ENCODE results near the gene KLK14. TPM values are rescaled to one million over a fixed set of nuclear protein-coding genes. Genes with fewer than 3 reads are reported as not detected.

Gene KLK14
- total and polyA plus RNA-seq, 8 donors: 0.20 to 0.77 (median 0.32) TPM; not detected in 3

GRCh38 chr19:51127032-51127431 is 44.3 kb upstream of the KLK14 start:
- H3K4me3 ChIP-seq: peak overlapping the region in 1 of 4 donors; percentile 7
- WGBS, 2 donors: 48 to 57% methylated on average over 6 of the region's 6 CpGs
- intact Hi-C loops (cut with DNase I): no loop called here
- DNase-seq (peak in 1 of 6 donors; percentile 30), FAIRE-seq (no peak), ATAC-seq (no peak)
- H3K36me3 ChIP-seq: no peaks in the 10 kb centered on the region
- H3K4me1 ChIP-seq: no peaks in the 10 kb centered on the region
- H3K27me3 ChIP-seq: no peaks in the 10 kb centered on the region
- no peaks in the 10 kb centered on the region for H3K9me3 ChIP-seq
- H3K27ac ChIP-seq: no peak overlapping the region
- TF ChIP-seq, protein P1, sequence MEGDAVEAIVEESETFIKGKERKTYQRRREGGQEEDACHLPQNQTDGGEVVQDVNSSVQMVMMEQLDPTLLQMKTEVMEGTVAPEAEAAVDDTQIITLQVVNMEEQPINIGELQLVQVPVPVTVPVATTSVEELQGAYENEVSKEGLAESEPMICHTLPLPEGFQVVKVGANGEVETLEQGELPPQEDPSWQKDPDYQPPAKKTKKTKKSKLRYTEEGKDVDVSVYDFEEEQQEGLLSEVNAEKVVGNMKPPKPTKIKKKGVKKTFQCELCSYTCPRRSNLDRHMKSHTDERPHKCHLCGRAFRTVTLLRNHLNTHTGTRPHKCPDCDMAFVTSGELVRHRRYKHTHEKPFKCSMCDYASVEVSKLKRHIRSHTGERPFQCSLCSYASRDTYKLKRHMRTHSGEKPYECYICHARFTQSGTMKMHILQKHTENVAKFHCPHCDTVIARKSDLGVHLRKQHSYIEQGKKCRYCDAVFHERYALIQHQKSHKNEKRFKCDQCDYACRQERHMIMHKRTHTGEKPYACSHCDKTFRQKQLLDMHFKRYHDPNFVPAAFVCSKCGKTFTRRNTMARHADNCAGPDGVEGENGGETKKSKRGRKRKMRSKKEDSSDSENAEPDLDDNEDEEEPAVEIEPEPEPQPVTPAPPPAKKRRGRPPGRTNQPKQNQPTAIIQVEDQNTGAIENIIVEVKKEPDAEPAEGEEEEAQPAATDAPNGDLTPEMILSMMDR (IDR thresholded peaks at IDR 0.05): no peak

DNA sequence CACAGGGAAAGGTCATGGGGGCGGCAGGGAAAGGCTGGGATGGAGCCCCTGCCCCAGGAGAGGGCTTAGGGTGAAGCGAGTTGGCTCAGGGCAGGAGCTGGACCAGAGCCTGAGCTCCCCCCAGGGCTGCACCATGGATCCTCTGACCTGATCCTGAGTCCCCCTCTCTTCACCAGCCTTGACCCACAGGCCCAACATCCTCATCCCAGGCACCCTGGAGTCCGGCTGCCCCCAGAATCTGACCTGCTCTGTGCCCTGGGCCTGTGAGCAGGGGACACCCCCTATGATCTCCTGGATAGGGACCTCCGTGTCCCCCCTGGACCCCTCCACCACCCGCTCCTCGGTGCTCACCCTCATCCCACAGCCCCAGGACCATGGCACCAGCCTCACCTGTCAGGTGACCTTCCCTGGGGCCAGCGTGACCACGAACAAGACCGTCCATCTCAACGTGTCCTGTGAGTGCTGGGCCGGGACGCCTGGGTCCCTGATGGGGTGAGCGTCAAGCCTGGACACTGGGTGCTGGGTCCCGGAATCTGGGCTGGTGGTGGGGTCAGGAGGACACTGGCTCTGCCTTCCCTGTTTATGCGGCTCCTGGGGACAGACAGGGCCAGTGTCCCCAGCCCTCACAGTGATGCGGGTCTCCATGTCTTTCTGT is 42.9 kb upstream of the KLK14 start:
- no peak for DNase-seq
- TF ChIP-seq, protein P1 (IDR thresholded peaks at IDR 0.05): no peak
- intact Hi-C loops (cut with DNase I): no loop called here
- peak overlapping the region in 1 of 4 donors; percentile 13 for H3K4me3 ChIP-seq
- WGBS, 2 donors: 60 to 79% methylated on average over 15 to 16 of the region's 16 CpGs
- peak overlapping the region in 1 of 4 donors; percentile 39 for H3K27ac ChIP-seq
- H3K4me1 ChIP-seq: no peaks in the 10 kb centered on the region
- FAIRE-seq: no peak
- no peaks in the 10 kb centered on the region for H3K9me3 ChIP-seq
- no peak for ATAC-seq
- H3K36me3 ChIP-seq: no peaks in the 10 kb centered on the region
- no peaks in the 10 kb centered on the region for H3K27me3 ChIP-seq

DNA sequence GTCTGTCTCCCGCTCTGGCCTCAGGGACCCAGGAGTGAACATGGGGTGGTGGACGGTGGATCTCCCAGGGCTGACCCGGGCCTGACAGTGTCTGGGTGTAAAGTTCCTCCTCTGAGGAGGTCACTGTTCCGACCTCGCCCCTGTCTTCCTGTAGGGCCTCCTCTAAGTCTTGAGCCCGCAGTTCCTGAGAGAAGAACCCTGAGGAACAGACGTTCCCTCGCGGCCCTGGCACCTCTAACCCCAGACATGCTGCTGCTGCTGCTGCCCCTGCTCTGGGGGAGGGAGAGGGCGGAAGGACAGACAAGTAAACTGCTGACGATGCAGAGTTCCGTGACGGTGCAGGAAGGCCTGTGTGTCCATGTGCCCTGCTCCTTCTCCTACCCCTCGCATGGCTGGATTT is 42.0 kb upstream of the KLK14 start, which contains the start of gene SIGLEC9:
TSS of gene SIGLEC9 (plus strand) at position 178 of the 400 bp plus-strand sequence. CDS start at position 247, 69 bp downstream.
- peak within 1 kb of the TSS in 2 of 4 donors; percentile 12 to 39 for H3K27ac ChIP-seq
- 48 to 62% methylated on average over 13 to 14 of the region's 14 CpGs for WGBS, 2 donors
- no peaks in the 10 kb centered on the region for H3K27me3 ChIP-seq
- H3K4me3 ChIP-seq: peak within 1 kb of the TSS in 1 of 4 donors; percentile 13
- H3K4me1 ChIP-seq: no peaks in the 10 kb centered on the region
- DNase-seq: peak in 1 of 6 donors; percentile 52
- intact Hi-C loops (cut with DNase I): no loop called here
- peak in 2 of 4 donors; percentile 33 to 56 for ATAC-seq
- no peak for FAIRE-seq
- H3K9me3 ChIP-seq: no peaks in the 10 kb centered on the region
- TF ChIP-seq, protein P1 (IDR thresholded peaks at IDR 0.05): no peak
- no peaks in the 10 kb centered on the region for H3K36me3 ChIP-seq

DNA sequence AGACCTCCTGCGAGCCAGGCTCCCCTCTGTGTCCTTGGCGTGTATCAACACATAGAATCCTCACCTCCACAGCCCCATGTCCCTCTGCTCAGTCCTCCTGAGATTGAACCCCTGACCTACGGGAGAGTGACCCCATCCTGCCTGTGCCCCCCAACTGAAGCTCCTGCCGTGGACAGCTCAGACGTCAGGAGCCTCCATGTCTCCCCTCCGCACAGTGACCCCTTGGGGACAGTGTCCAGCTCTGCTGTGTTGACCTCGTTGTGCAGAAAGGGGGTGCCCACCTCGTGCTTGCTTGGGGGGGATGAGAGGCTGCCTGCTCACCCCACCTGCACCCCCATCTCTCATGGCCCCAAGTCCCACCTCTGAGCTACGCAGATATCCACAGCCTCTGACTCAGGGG is 41.5 kb upstream of the KLK14 start:
- no peak overlapping the region for H3K4me3 ChIP-seq
- FAIRE-seq (no peak), ATAC-seq (no peak), DNase-seq (no peak)
- no peaks in the 10 kb centered on the region for H3K4me1 ChIP-seq
- H3K9me3 ChIP-seq: no peaks in the 10 kb centered on the region
- no peaks in the 10 kb centered on the region for H3K27me3 ChIP-seq
- H3K36me3 ChIP-seq: no peaks in the 10 kb centered on the region
- TF ChIP-seq, protein P1 (IDR thresholded peaks at IDR 0.05): no peak
- peak overlapping the region in 2 of 4 donors; percentile 8 to 12 for H3K27ac ChIP-seq
- intact Hi-C loops (cut with DNase I): no loop called here
- WGBS, 2 donors: 56 to 59% methylated on average over 9 of the region's 9 CpGs

- 52 to 66% methylated on average over 9 of the region's 9 CpGs for WGBS, 2 donors
- DNase-seq (no peak), FAIRE-seq (no peak), ATAC-seq (no peak)
- Histone ChIP-seq H3K9me3 (no peaks in the 10 kb centered on the region), H3K36me3 (no peaks in the 10 kb centered on the region), H3K27me3 (no peaks in the 10 kb centered on the region), H3K4me1 (no peaks in the 10 kb centered on the region), H3K4me3 (no peak overlapping the region), H3K27ac (peak overlapping the region in 2 of 4 donors; percentile 8 to 12)
- TF ChIP-seq, protein P1 (IDR thresholded peaks at IDR 0.05): no peak
- intact Hi-C loops (cut with DNase I): no loop called here
Measured at GRCh38 chr19:51123802-51124201, 41.1 kb upstream of the KLK14 start.
